ENCODE measurements around the gene PML. TPM values are rescaled to one million over a fixed set of nuclear protein-coding genes. Genes with fewer than 3 reads are reported as not detected.

The PML gene
- total RNA-seq, 4 donors from 2014 or later, result 55.9 to 141 (median 76.5) TPM

GRCh38 chr15:74006774-74007639, 12.5 kb downstream of the PML start:
- intact Hi-C loops (cut with DNase I), result no loop called here
- WGBS, 2 donors, result 80 to 82% methylated on average over 11 of the region's 11 CpGs
- Histone ChIP-seq H3K4me1 (peaks cover 46 to 67% of the 10 kb centered on the region in 2 donors), H3K27ac (peak overlapping the region; percentile 63 to 69 (median 66)), H3K36me3 (peaks cover 0 to 19% of the 10 kb centered on the region in 2 donors), H3K9me3 (no peaks in the 10 kb centered on the region), H3K27me3 (no peaks in the 10 kb centered on the region), H3K4me3 (replicated peaks in 1 of 3) (no peak overlapping the region)
- DNase-seq, result no peak
- TF ChIP-seq CTCF (IDR thresholded peaks at IDR 0.05) (no peak), POLR2A (IDR thresholded peaks at IDR 0.05) (no peak)

GRCh38 chr15:74007820-74008371, 13.4 kb downstream of the PML start:
- H3K27ac ChIP-seq, result peak overlapping the region; percentile 63 to 69 (median 66)
- WGBS, 2 donors, result 26 to 33% methylated on average over 5 of the region's 5 CpGs
- intact Hi-C loops (cut with DNase I), result no loop called here

GRCh38 chr15:74008901-74009300, 14.4 kb downstream of the PML start:
- Histone ChIP-seq H3K27ac (peak overlapping the region in 2 of 3 donors; percentile 15 to 66), H3K27me3 (no peaks in the 10 kb centered on the region), H3K9me3 (no peaks in the 10 kb centered on the region), H3K4me1 (peaks cover 46 to 76% of the 10 kb centered on the region in 2 donors), H3K36me3 (peaks cover 0 to 16% of the 10 kb centered on the region in 2 donors), H3K4me3 (replicated peaks in 1 of 3) (no peak overlapping the region)
- 85 to 94% methylated on average over 3 of the region's 3 CpGs for WGBS, 2 donors
- TF ChIP-seq CTCF (IDR thresholded peaks at IDR 0.05) (no peak), POLR2A (IDR thresholded peaks at IDR 0.05) (no peak)
- DNase-seq, result no peak
- intact Hi-C loops (cut with DNase I), result no loop called here

More at GRCh38 chr15:74007820-74008371, 13.4 kb downstream of the PML start:
- Histone ChIP-seq H3K4me3 (replicated peaks in 1 of 3) (no peak overlapping the region), H3K4me1 (peaks cover 46 to 76% of the 10 kb centered on the region in 2 donors), H3K36me3 (peaks cover 0 to 19% of the 10 kb centered on the region in 2 donors), H3K9me3 (no peaks in the 10 kb centered on the region), H3K27me3 (no peaks in the 10 kb centered on the region)
- TF ChIP-seq POLR2A (IDR thresholded peaks at IDR 0.05) (no peak), CTCF (IDR thresholded peaks at IDR 0.05) (no peak)
- peak; percentile 51 to 71 for DNase-seq

GRCh38 chr15:74010929-74011540, 16.5 kb downstream of the PML start:
- Histone ChIP-seq H3K9me3 (no peaks in the 10 kb centered on the region), H3K27ac (peak overlapping the region; percentile 53 to 63 (median 61)), H3K4me1 (peaks cover 44 to 68% of the 10 kb centered on the region in 2 donors), H3K4me3 (replicated peaks in 1 of 3) (no peak overlapping the region), H3K36me3 (peaks cover 0 to 8% of the 10 kb centered on the region in 2 donors), H3K27me3 (no peaks in the 10 kb centered on the region)
- WGBS, 2 donors, result 52% methylated on average over 2 of the region's 2 CpGs
- intact Hi-C loops (cut with DNase I), result no loop called here
- TF ChIP-seq CTCF (IDR thresholded peaks at IDR 0.05) (no peak), POLR2A (IDR thresholded peaks at IDR 0.05) (no peak)
- DNase-seq, result no peak
